KMS-11 (cell line): ENCODE data around the gene FAM50A.

Source experiments
- H2AFZ ChIP-seq: fragments of 200-600 bp; sonication (generic); 2 replicates; pipeline ENCODE4 v1.6.1; 2016; ENCODE audit warnings: antibody characterized with exemption, mixed run types, low read depth
- H3K27ac ChIP-seq: fragments of 200-600 bp; sonication (generic); 2 replicates; pipeline ENCODE4 v1.6.1; 2016; ENCODE audit warnings: mild to moderate bottlenecking, mixed run types
- H3K27me3 ChIP-seq: fragments of 200-600 bp; sonication (generic); 2 replicates; pipeline ENCODE4 v1.6.1; 2017; ENCODE audit warnings: mild to moderate bottlenecking, low read depth, mixed run types, moderate library complexity; ENCODE audit not compliant: insufficient read depth
- H3K36me3 ChIP-seq: fragments of 200-600 bp; sonication (generic); 2 replicates; pipeline ENCODE4 v1.6.1; 2017; ENCODE audit warnings: mild to moderate bottlenecking, mixed run types; ENCODE audit not compliant: insufficient read depth
- H3K4me1 ChIP-seq: fragments of 200-600 bp; sonication (generic); 2 replicates; pipeline ENCODE4 v1.6.1; 2016; ENCODE audit warnings: mild to moderate bottlenecking, low read depth, mixed run types; ENCODE audit not compliant: poor library complexity, severe bottlenecking
- H3K4me2 ChIP-seq: fragments of 200-600 bp; sonication (generic); 2 replicates; pipeline ENCODE4 v1.7.0; 2016; ENCODE audit warnings: mild to moderate bottlenecking, mixed run types
- H3K4me3 ChIP-seq: fragments of 200-600 bp; sonication (generic); IDR thresholded peaks from 2 replicates; pipeline ENCODE4 v1.6.1; 2017; ENCODE audit warnings: low read depth, low read length, mixed read lengths; ENCODE audit not compliant: insufficient read depth
- H3K79me2 ChIP-seq: fragments of 200-600 bp; sonication (generic); 2 replicates; pipeline ENCODE4 v1.6.1; 2016; ENCODE audit warnings: low read depth, mixed run types; ENCODE audit not compliant: insufficient read depth
- H3K9ac ChIP-seq: fragments of 200-600 bp; sonication (generic); 2 replicates; pipeline ENCODE4 v1.6.1; 2016; ENCODE audit warnings: mild to moderate bottlenecking, mixed run types
- H4K20me1 ChIP-seq: fragments of 200-600 bp; sonication (generic); 2 replicates; pipeline ENCODE4 v1.6.1; 2016; ENCODE audit warnings: mild to moderate bottlenecking, mixed run types; ENCODE audit not compliant: insufficient read depth
- TF ChIP-seq, protein P1 (sequence below): fragments of 200-600 bp; sonication (generic); conservative IDR thresholded peaks from 2 replicates; pipeline ENCODE4 v1.6.1; 2017; ENCODE audit warnings: low read depth, mild to moderate bottlenecking, antibody characterized with exemption, low read length, moderate library complexity, mixed read lengths

Gene FAM50A

GRCh38 chrX:154488336-154489075 is 44.6 kb downstream of the FAM50A start:
- H3K4me2 ChIP-seq, result no peak overlapping the region
- peaks cover 13% of the 10 kb centered on the region; the same call in 1 of the 2 replicates for H3K79me2 ChIP-seq
- H3K27ac ChIP-seq, result no peak overlapping the region
- H3K27me3 ChIP-seq, result no peaks in the 10 kb centered on the region
- H3K36me3 ChIP-seq, result no peaks in the 10 kb centered on the region
- no peak overlapping the region for H3K4me3 ChIP-seq
- H3K4me1 ChIP-seq, result no peaks in the 10 kb centered on the region
- H4K20me1 ChIP-seq, result no peaks in the 10 kb centered on the region
- H2AFZ ChIP-seq, result no peak overlapping the region
- TF ChIP-seq, protein P1, sequence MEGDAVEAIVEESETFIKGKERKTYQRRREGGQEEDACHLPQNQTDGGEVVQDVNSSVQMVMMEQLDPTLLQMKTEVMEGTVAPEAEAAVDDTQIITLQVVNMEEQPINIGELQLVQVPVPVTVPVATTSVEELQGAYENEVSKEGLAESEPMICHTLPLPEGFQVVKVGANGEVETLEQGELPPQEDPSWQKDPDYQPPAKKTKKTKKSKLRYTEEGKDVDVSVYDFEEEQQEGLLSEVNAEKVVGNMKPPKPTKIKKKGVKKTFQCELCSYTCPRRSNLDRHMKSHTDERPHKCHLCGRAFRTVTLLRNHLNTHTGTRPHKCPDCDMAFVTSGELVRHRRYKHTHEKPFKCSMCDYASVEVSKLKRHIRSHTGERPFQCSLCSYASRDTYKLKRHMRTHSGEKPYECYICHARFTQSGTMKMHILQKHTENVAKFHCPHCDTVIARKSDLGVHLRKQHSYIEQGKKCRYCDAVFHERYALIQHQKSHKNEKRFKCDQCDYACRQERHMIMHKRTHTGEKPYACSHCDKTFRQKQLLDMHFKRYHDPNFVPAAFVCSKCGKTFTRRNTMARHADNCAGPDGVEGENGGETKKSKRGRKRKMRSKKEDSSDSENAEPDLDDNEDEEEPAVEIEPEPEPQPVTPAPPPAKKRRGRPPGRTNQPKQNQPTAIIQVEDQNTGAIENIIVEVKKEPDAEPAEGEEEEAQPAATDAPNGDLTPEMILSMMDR, result no peak
- no peak overlapping the region for H3K9ac ChIP-seq

DNA sequence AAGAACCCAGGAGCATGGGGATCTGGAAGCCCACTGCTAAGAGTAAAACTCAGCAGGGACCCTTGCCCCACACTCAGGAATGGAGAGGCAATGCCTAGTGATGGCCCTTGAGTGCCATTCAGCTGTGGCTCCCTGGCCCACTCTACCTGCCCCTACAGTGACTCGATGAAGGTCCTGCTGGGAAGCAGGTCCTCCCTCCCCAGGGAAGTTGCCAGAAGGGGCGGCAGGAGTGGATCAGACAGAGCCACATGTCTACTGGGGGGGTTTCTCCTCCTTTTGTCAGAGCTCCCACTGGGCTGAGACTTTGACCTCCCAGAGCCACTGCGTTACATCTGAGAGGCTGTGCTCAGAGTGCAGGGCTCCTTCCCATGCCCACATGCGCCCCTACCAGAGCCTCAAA is 45.2 kb downstream of the FAM50A start:
- Histone ChIP-seq H3K9ac (no peak overlapping the region), H3K4me2 (peak overlapping the region; percentile 39; the same call in 1 of the 2 replicates), H3K36me3 (no peaks in the 10 kb centered on the region), H3K79me2 (peaks cover 13% of the 10 kb centered on the region; the same call in 1 of the 2 replicates), H2AFZ (no peak overlapping the region), H3K27ac (no peak overlapping the region), H4K20me1 (no peaks in the 10 kb centered on the region), H3K4me3 (no peak overlapping the region), H3K27me3 (no peaks in the 10 kb centered on the region), H3K4me1 (no peaks in the 10 kb centered on the region)
- TF ChIP-seq, protein P1, result no peak

DNA sequence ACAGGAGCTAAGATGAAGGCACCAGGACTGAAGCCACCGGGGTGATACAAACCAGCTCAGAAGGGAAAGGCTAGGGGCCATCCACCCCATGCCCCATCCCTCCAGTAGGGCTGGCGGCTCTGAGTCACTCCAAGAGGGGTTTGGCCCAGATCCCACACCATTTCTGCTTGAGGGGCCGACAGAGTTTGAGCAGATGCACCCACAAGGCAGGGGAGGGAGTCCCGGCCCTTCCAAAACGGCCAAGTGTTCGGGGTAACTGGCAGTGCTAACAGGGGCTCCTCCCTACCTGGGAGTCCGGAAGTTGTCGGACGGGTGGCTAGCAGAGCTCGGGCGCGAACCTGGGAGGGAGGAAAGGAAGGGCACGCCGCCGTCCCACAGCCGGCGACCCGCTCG is 46.1 kb downstream of the FAM50A start:
- peak overlapping the region; percentile 30; the same call in 1 of the 2 replicates for H3K27ac ChIP-seq
- H3K27me3 ChIP-seq, result no peaks in the 10 kb centered on the region
- H3K4me2 ChIP-seq, result peak overlapping the region; percentile 39
- no peaks in the 10 kb centered on the region for H3K36me3 ChIP-seq
- no peak overlapping the region for H3K4me3 ChIP-seq
- no peaks in the 10 kb centered on the region for H3K4me1 ChIP-seq
- TF ChIP-seq, protein P1, result no peak
- no peaks in the 10 kb centered on the region for H4K20me1 ChIP-seq
- H2AFZ ChIP-seq, result no peak overlapping the region
- H3K9ac ChIP-seq, result peak overlapping the region; percentile 49; the same call in 1 of the 2 replicates
- peaks cover 12% of the 10 kb centered on the region; the same call in 1 of the 2 replicates for H3K79me2 ChIP-seq

DNA sequence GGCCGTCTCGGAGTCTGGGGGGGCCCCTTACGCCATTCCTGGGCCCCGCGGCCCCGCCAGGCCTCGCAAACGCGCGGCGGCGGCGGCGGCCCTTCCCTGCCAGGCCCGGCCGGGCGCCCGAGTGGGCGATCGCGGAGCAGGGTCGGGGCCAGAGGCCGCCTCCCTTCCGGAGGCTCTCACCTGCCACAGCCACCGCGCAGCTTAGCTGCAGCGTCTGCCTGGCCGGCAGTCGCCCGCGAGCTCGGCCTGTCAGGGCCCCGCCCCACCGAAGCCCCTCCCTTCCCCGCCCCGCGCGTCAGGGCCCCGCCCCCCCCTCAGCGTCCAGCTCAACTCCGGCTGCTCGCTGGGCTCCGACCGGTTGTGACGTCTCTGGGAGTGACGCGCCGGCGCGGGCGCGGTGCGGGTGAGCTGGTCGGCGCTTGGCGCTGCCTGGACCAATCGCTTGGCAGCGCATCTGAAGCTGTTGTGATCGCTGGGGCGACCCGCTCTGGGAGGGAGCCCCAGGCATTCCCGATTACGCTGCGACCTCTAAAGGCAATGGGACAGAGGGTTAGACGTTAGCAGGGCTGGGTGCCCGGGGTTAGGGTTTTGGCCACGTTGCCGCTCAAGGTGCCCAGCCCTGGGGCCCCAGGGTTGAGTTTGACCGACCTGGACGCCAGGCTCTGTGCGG is 46.6 kb downstream of the FAM50A start, which contains the start of gene SLC10A3:
Gene SLC10A3 (minus strand): TSS at position 216 of the 670 bp plus-strand sequence. CDS start 1,689 bp downstream, outside the sequence.
- Histone ChIP-seq H4K20me1 (no peaks in the 10 kb centered on the region), H3K4me3 (no peak within 1 kb of the TSS), H3K79me2 (peaks cover 6% of the 10 kb centered on the region; the same call in 1 of the 2 replicates), H3K27me3 (no peaks in the 10 kb centered on the region), H2AFZ (peak within 1 kb of the TSS; percentile 86), H3K27ac (peak within 1 kb of the TSS; percentile 85), H3K9ac (peak within 1 kb of the TSS; percentile 72), H3K36me3 (no peaks in the 10 kb centered on the region), H3K4me1 (peaks cover 3% of the 10 kb centered on the region), H3K4me2 (peak within 1 kb of the TSS; percentile 43)
- TF ChIP-seq, protein P1, result no peak
